Neural progenitor cell (in vitro differentiated cells): Measurements from ENCODE around the gene OVAAL. TPM values are rescaled to one million over a fixed set of nuclear protein-coding genes. Genes with fewer than 3 reads are reported as not detected.

Source experiments
- DNase-seq: peaks from one replicate; pipeline ENCODE4 v3.0.0-alpha.2; 2016; ENCODE audit warnings: low spot score
- H2AFZ ChIP-seq: fragments of 200-600 bp; sonication (generic); replicated peaks from 2 replicates; pipeline ENCODE4 v1.6.1; 2016; ENCODE audit warnings: antibody characterized with exemption
- H3F3A ChIP-seq: fragments of 200-600 bp; sonication (generic); 2 replicates; pipeline ENCODE4 v1.6.1; 2016; ENCODE audit warnings: antibody characterized with exemption, low read depth
- H3K27ac ChIP-seq: fragments of 200-600 bp; sonication (generic); 2 replicates; pipeline ENCODE4 v1.5.1; 2016; ENCODE audit warnings: mild to moderate bottlenecking
- H3K27me3 ChIP-seq: fragments of 200-600 bp; sonication (generic); 2 replicates; pipeline ENCODE4 v1.6.1; 2016; ENCODE audit warnings: mild to moderate bottlenecking, moderate library complexity
- H3K36me3 ChIP-seq: fragments of 200-600 bp; sonication (generic); 2 replicates; pipeline ENCODE4 v1.5.1; 2016
- H3K4me1 ChIP-seq: fragments of 200-600 bp; sonication (generic); 2 replicates; pipeline ENCODE4 v1.6.1; 2016; ENCODE audit warnings: mixed run types
- H3K4me2 ChIP-seq: fragments of 200-600 bp; sonication (generic); 2 replicates; pipeline ENCODE4 v1.6.1; 2016
- H3K4me3 ChIP-seq: fragments of 200-600 bp; sonication (generic); 2 replicates; pipeline ENCODE4 v1.5.1; 2016
- H3K79me2 ChIP-seq: fragments of 200-600 bp; sonication (generic); 2 replicates; pipeline ENCODE4 v1.6.1; 2016; ENCODE audit warnings: low read depth
- H3K9ac ChIP-seq: fragments of 200-600 bp; sonication (generic); 2 replicates; pipeline ENCODE4 v1.6.1; 2016
- H3K9me3 ChIP-seq: fragments of 200-600 bp; sonication (generic); 2 replicates; pipeline ENCODE4 v1.5.1; 2016; ENCODE audit warnings: low read depth
- H4K20me1 ChIP-seq: fragments of 200-600 bp; sonication (generic); 2 replicates; pipeline ENCODE4 v1.6.1; 2016; ENCODE audit warnings: low read depth
- H3K27ac Mint-ChIP-seq: 3 replicates; pipeline ENCODE4 v1.8.0; 2021; ENCODE audit warnings: mixed read lengths
- H3K27me3 Mint-ChIP-seq: 2 replicates; pipeline ENCODE4 v1.8.0; 2022; ENCODE audit warnings: low read depth, mild to moderate bottlenecking, inconsistent platforms, moderate library complexity, mixed read lengths; ENCODE audit not compliant: insufficient read depth
- H3K36me3 Mint-ChIP-seq: 3 replicates; pipeline ENCODE4 v1.8.0; 2021; ENCODE audit warnings: mixed read lengths
- H3K4me1 Mint-ChIP-seq: 3 replicates; pipeline ENCODE4 v1.8.0; 2021; ENCODE audit warnings: mixed read lengths
- H3K4me3 Mint-ChIP-seq: 3 replicates; pipeline ENCODE4 v1.8.0; 2021; ENCODE audit warnings: mild to moderate bottlenecking, moderate library complexity, mixed read lengths
- H3K9me3 Mint-ChIP-seq: 3 replicates; pipeline ENCODE4 v1.8.0; 2020; ENCODE audit warnings: mixed read lengths
- CTCF ChIP-seq: fragments of 200-600 bp; sonication (generic); IDR thresholded peaks from 2 replicates; pipeline ENCODE4 v1.5.1; 2017; ENCODE audit warnings: antibody characterized with exemption, mild to moderate bottlenecking
- EZH2 ChIP-seq: fragments of 200-600 bp; sonication (generic); IDR thresholded peaks from 2 replicates; pipeline ENCODE4 v1.6.1; 2017; ENCODE audit warnings: antibody characterized with exemption, mild to moderate bottlenecking, moderate library complexity
- EZH2phosphoT487 ChIP-seq: fragments of 200-600 bp; sonication (generic); IDR thresholded peaks from 2 replicates; pipeline ENCODE4 v1.6.1; 2017; ENCODE audit warnings: antibody characterized with exemption
- total RNA-seq: library from RNA; depleted of rRNA; stranded (reverse); fragments of >200 nt; gene quantifications from 2 replicates; pipeline ENCODE4 v1.2.3, GENCODE V29; 2015; ENCODE audit warnings: low replicate concordance

OVAAL gene
- total RNA-seq, 1 donor from 2014 or later, result not detected

- H3K9me3 Mint-ChIP-seq, result peaks cover 5% of the 10 kb centered on the region
- Histone ChIP-seq H3K9me3 (no peaks in the 10 kb centered on the region), H3K27ac (no peak overlapping the region), H3K79me2 (no peaks in the 10 kb centered on the region), H3K27me3 (no peaks in the 10 kb centered on the region), H3F3A (peaks cover 6% of the 10 kb centered on the region), H3K36me3 (no peaks in the 10 kb centered on the region), H3K4me3 (no peak overlapping the region), H3K4me2 (no peak overlapping the region), H2AFZ (no peak overlapping the region), H4K20me1 (no peaks in the 10 kb centered on the region), H3K9ac (no peak overlapping the region), H3K4me1 (peaks cover 8% of the 10 kb centered on the region)
- DNase-seq, result no peak
- H3K4me1 Mint-ChIP-seq, result peaks cover 31% of the 10 kb centered on the region
- H3K27ac Mint-ChIP-seq, result no peak overlapping the region
- H3K4me3 Mint-ChIP-seq, result no peak overlapping the region
- TF ChIP-seq CTCF (no peak), EZH2phosphoT487 (no peak), EZH2 (no peak)
- no peaks in the 10 kb centered on the region for H3K36me3 Mint-ChIP-seq
- peaks cover 9% of the 10 kb centered on the region for H3K27me3 Mint-ChIP-seq
These were observed 29.4 kb downstream of the OVAAL start for GRCh38 chr1:180588121-180588520.

DNA sequence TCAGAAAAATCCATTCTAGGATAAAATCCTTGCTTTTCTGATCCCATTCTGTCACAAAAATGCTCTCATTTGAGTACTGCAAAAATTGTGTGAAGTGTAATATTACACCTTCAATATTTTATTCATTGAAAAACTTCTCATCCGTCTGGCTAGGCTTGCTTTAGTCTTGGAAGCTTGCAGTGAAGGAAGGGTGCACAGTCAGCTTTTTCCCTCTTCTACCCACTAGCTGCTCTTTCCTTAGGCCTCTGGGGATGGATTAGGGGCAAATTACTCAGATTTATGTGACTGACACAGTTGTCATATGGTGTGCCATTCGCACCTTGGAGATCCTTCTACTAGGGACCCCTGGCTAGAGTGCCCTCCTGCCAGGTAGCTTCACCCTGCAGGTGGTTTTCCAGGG lies 32.1 kb downstream of the OVAAL start:
- H3K36me3 ChIP-seq, result no peaks in the 10 kb centered on the region
- no peak overlapping the region for H3K4me3 Mint-ChIP-seq
- H3K4me2 ChIP-seq, result no peak overlapping the region
- H3F3A ChIP-seq, result peaks cover 17% of the 10 kb centered on the region
- no peaks in the 10 kb centered on the region for H3K27me3 ChIP-seq
- no peaks in the 10 kb centered on the region for H3K9me3 ChIP-seq
- no peaks in the 10 kb centered on the region for H3K79me2 ChIP-seq
- DNase-seq, result no peak
- peaks cover 42% of the 10 kb centered on the region for H3K4me1 Mint-ChIP-seq
- H3K9ac ChIP-seq, result no peak overlapping the region
- no peaks in the 10 kb centered on the region for H3K36me3 Mint-ChIP-seq
- no peak overlapping the region for H3K27ac ChIP-seq
- H3K4me1 ChIP-seq, result peaks cover 13% of the 10 kb centered on the region
- H3K27ac Mint-ChIP-seq, result no peak overlapping the region
- H3K9me3 Mint-ChIP-seq, result peaks cover 5% of the 10 kb centered on the region
- H3K4me3 ChIP-seq, result no peak overlapping the region
- peaks cover 7% of the 10 kb centered on the region for H3K27me3 Mint-ChIP-seq
- H2AFZ ChIP-seq, result no peak overlapping the region
- H4K20me1 ChIP-seq, result no peaks in the 10 kb centered on the region
- TF ChIP-seq EZH2 (no peak), EZH2phosphoT487 (no peak), CTCF (no peak)

DNA sequence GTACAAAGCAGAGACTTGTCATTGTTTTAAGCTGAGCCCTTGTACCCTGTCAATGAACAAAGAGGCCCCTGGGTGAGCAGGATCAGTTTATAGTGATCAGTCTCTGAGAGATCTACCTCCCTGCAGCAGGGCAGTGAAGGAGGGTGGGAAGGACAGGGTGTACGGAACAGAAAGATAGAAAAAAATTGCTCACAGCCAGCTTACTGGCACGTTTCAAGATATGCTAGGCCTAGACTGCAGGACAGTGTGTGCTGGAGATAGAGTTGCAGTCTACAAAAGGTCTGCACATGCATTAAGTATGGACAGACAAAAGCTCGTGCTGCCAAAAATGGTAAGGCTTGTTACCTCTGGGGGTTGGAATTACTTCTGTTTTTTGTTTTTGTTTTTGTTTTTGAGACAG lies 34.6 kb downstream of the OVAAL start:
- Histone ChIP-seq H3K79me2 (no peaks in the 10 kb centered on the region), H2AFZ (peak overlapping the region; percentile 44), H3K36me3 (no peaks in the 10 kb centered on the region), H4K20me1 (no peaks in the 10 kb centered on the region), H3K27me3 (no peaks in the 10 kb centered on the region), H3F3A (peaks cover 17% of the 10 kb centered on the region), H3K4me2 (peak overlapping the region; percentile 38), H3K4me1 (peaks cover 16% of the 10 kb centered on the region), H3K9ac (no peak overlapping the region), H3K4me3 (no peak overlapping the region), H3K9me3 (no peaks in the 10 kb centered on the region), H3K27ac (no peak overlapping the region)
- Mint-ChIP-seq H3K9me3 (peaks cover 2% of the 10 kb centered on the region), H3K36me3 (no peaks in the 10 kb centered on the region), H3K27ac (peak overlapping the region; percentile 93), H3K27me3 (peaks cover 7% of the 10 kb centered on the region), H3K4me3 (no peak overlapping the region), H3K4me1 (peaks cover 42% of the 10 kb centered on the region)
- no peak for DNase-seq
- TF ChIP-seq CTCF (no peak), EZH2phosphoT487 (no peak), EZH2 (no peak)

GRCh38 chr1:180594723-180595122 lies 36.0 kb downstream of the OVAAL start:
- Histone ChIP-seq H3K9ac (no peak overlapping the region), H3K79me2 (no peaks in the 10 kb centered on the region), H3K4me3 (no peak overlapping the region), H4K20me1 (no peaks in the 10 kb centered on the region), H3K27ac (no peak overlapping the region), H3K27me3 (no peaks in the 10 kb centered on the region), H3K4me2 (no peak overlapping the region), H3F3A (peaks cover 26% of the 10 kb centered on the region), H3K4me1 (peaks cover 26% of the 10 kb centered on the region), H3K36me3 (no peaks in the 10 kb centered on the region), H2AFZ (no peak overlapping the region), H3K9me3 (no peaks in the 10 kb centered on the region)
- no peak overlapping the region for H3K4me3 Mint-ChIP-seq
- peak; percentile 25 for DNase-seq
- TF ChIP-seq EZH2 (no peak), CTCF (no peak), EZH2phosphoT487 (no peak)
- no peaks in the 10 kb centered on the region for H3K36me3 Mint-ChIP-seq
- H3K27me3 Mint-ChIP-seq, result peaks cover 7% of the 10 kb centered on the region
- peaks cover 50% of the 10 kb centered on the region for H3K4me1 Mint-ChIP-seq
- peak overlapping the region; percentile 54 for H3K27ac Mint-ChIP-seq
- peaks cover 1% of the 10 kb centered on the region for H3K9me3 Mint-ChIP-seq
